DMS53 treated with DMSO at 0.1 percent for 48 hours (cell line): ENCODE measurements around the gene SCAMP1.

Experiments used
- DNase-seq: peaks from one replicate; lab custom pipeline; 2025; ENCODE audit not compliant: unreplicated experiment; lab: John Stamatoyannopoulos, UW

Gene SCAMP1

GRCh38 chr5:78492224-78492623 is 131.8 kb downstream of the SCAMP1 start:
- no peak for DNase-seq

- DNase-seq = no peak
Observed at GRCh38 chr5:78492650-78493049, 132.2 kb downstream of the SCAMP1 start.

- DNase-seq = no peak
Observed at GRCh38 chr5:78495800-78496199, 135.4 kb downstream of the SCAMP1 start.

GRCh38 chr5:78496373-78496772 is 136.0 kb downstream of the SCAMP1 start:
- DNase-seq = no peak

- DNase-seq = no peak
Observed at GRCh38 chr5:78497573-78498533, 137.4 kb downstream of the SCAMP1 start.

- DNase-seq = no peak
Observed at GRCh38 chr5:78499485-78499884, 139.1 kb downstream of the SCAMP1 start.

GRCh38 chr5:78500028-78500427 is 139.6 kb downstream of the SCAMP1 start:
- no peak for DNase-seq

- DNase-seq = no peak
Observed at GRCh38 chr5:78500871-78501270, 140.5 kb downstream of the SCAMP1 start.

GRCh38 chr5:78501411-78502352 is 141.3 kb downstream of the SCAMP1 start:
- no peak for DNase-seq

GRCh38 chr5:78503958-78504653 is 143.7 kb downstream of the SCAMP1 start:
- DNase-seq = no peak

- peak; percentile 25 for DNase-seq
Observed at GRCh38 chr5:78504704-78505677, 144.6 kb downstream of the SCAMP1 start.

GRCh38 chr5:78505860-78506259 is 145.4 kb downstream of the SCAMP1 start:
- no peak for DNase-seq

GRCh38 chr5:78506261-78507024 is 146.0 kb downstream of the SCAMP1 start:
- no peak for DNase-seq

GRCh38 chr5:78507531-78507930 is 147.1 kb downstream of the SCAMP1 start:
- DNase-seq = no peak

- DNase-seq = no peak
Observed at GRCh38 chr5:78508186-78508765, 147.9 kb downstream of the SCAMP1 start.

GRCh38 chr5:78509145-78509865 is 148.9 kb downstream of the SCAMP1 start:
- DNase-seq = no peak

- DNase-seq = peak; percentile 49
Observed at GRCh38 chr5:78509884-78510769, 149.7 kb downstream of the SCAMP1 start.
